ENCODE results near the gene STK10. TPM values are rescaled to one million over a fixed set of nuclear protein-coding genes. Genes with fewer than 3 reads are reported as not detected.

Gene STK10
- total RNA-seq, 1 experiment from 2014 or later = 22.9 TPM

DNA sequence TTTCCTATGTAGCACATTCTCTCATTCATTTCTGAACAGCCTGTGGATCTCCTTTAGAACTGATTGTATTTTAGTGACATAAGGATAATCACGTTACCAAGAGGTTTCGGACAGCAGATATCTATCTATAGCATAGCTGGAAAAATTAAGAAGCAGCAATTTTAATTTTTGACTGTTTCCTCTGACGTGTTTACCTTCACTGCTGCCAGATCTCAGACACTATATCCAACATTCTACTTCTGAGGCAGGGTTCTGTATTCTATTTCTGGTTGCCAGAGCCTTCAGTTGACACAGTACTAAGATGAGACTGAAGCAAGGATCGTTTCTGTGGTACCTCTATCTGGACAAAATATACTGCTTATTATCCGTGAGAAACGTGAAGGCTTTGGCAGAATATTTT is 5.8 kb upstream of the STK10 start, which contains the start of gene EFCAB9:
EFCAB9 (plus strand) TSS at position 301 of the 400 bp plus-strand sequence; CDS start at position 302, 1 bp downstream.
- CTCF ChIA-PET = no interaction called here
- no peaks in the 10 kb centered on the region for H3K36me3 ChIP-seq (ENCODE audit: control insufficient read depth in 1 of 2, insufficient read depth in 2 of 2, low read length in 2 of 2)
- no peaks in the 10 kb centered on the region for H3K9me2 ChIP-seq (ENCODE audit: insufficient read depth)
- DNase-seq (ENCODE audit: low read depth, low spot score) (no peak), ATAC-seq (no peak)
- H3K9me3 ChIP-seq (ENCODE audit: control insufficient read depth in 1 of 2, insufficient read depth in 1 of 2, low read depth in 1 of 2, low read length in 2 of 2) = no peaks in the 10 kb centered on the region
- intact Hi-C loops (cut with micrococcal nuclease) = no loop called here
- H3K27ac ChIP-seq (ENCODE audit: low read depth, low read length) = no peak within 1 kb of the TSS
- H3K4me2 ChIP-seq (ENCODE audit: low read length) = no peak within 1 kb of the TSS
- no peaks in the 10 kb centered on the region for H3K79me2 ChIP-seq (ENCODE audit: insufficient read depth, low read length)
- H2AFZ ChIP-seq (ENCODE audit: low read depth, low read length, poor library complexity, severe bottlenecking) = no peak within 1 kb of the TSS
- peaks cover 0 to 2% of the 10 kb centered on the region in 2 experiments; a peak in 1 of 4 replicates for H3K4me1 ChIP-seq (ENCODE audit: control insufficient read depth in 1 of 2, insufficient read depth in 2 of 2, low read length in 2 of 2)
- no peak within 1 kb of the TSS for H3K4me3 ChIP-seq (replicated peaks in 1 of 2; ENCODE audit: low read depth in 1 of 2, low read length in 2 of 2)
- H3K9ac ChIP-seq (ENCODE audit: low read length) = no peak within 1 kb of the TSS
- BruUV-seq (replicated peaks) = no TSS peak
- POLR2A ChIA-PET = no interaction called here
- no peaks in the 10 kb centered on the region for H4K20me1 ChIP-seq (ENCODE audit: insufficient read depth)
- RAD21 ChIA-PET (ENCODE audit: low non-redundant PET in 1 of 2, low total read pairs in 2 of 2, uncharacterized antibody in 2 of 2, unreplicated experiment in 2 of 2) = no interaction called here
- TF ChIP-seq, protein P1, sequence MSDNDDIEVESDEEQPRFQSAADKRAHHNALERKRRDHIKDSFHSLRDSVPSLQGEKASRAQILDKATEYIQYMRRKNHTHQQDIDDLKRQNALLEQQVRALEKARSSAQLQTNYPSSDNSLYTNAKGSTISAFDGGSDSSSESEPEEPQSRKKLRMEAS (IDR thresholded peaks at IDR 0.05) = no peak
- TF ChIP-seq, protein P2, sequence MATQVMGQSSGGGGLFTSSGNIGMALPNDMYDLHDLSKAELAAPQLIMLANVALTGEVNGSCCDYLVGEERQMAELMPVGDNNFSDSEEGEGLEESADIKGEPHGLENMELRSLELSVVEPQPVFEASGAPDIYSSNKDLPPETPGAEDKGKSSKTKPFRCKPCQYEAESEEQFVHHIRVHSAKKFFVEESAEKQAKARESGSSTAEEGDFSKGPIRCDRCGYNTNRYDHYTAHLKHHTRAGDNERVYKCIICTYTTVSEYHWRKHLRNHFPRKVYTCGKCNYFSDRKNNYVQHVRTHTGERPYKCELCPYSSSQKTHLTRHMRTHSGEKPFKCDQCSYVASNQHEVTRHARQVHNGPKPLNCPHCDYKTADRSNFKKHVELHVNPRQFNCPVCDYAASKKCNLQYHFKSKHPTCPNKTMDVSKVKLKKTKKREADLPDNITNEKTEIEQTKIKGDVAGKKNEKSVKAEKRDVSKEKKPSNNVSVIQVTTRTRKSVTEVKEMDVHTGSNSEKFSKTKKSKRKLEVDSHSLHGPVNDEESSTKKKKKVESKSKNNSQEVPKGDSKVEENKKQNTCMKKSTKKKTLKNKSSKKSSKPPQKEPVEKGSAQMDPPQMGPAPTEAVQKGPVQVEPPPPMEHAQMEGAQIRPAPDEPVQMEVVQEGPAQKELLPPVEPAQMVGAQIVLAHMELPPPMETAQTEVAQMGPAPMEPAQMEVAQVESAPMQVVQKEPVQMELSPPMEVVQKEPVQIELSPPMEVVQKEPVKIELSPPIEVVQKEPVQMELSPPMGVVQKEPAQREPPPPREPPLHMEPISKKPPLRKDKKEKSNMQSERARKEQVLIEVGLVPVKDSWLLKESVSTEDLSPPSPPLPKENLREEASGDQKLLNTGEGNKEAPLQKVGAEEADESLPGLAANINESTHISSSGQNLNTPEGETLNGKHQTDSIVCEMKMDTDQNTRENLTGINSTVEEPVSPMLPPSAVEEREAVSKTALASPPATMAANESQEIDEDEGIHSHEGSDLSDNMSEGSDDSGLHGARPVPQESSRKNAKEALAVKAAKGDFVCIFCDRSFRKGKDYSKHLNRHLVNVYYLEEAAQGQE (IDR thresholded peaks at IDR 0.05; ENCODE audit: low read depth) = no peak
- TF ChIP-seq RAD21 (IDR thresholded peaks at IDR 0.05; ENCODE audit: low read depth) (no peak), POLR2AphosphoS5 (IDR thresholded peaks at IDR 0.05; ENCODE audit: low read depth, low read length) (no peak), YY1 (IDR thresholded peaks at IDR 0.05; ENCODE audit: extremely low read depth, insufficient replicate concordance, low read depth, low read length) (no peak), SP1 (IDR thresholded peaks at IDR 0.05; ENCODE audit: low read depth) (no peak)
- no peaks in the 10 kb centered on the region for H3K27me3 ChIP-seq (ENCODE audit: insufficient read depth, low read length)
